Stimulated activated naive CD4-positive, alpha-beta T cell treated with Interleukin-2 at 50 U/mL for 16 hours (primary cell): ENCODE measurements around the gene DCAF5.
"Not testable (repeated sequence)": the region's sequence is repeated elsewhere in the genome, so short reads cannot be mapped to it uniquely, and the experiment has no call there.

Source experiments
- DNase-seq: peaks from one replicate; lab custom pipeline; 2025; lab: John Stamatoyannopoulos, UW

DCAF5 gene

DNA sequence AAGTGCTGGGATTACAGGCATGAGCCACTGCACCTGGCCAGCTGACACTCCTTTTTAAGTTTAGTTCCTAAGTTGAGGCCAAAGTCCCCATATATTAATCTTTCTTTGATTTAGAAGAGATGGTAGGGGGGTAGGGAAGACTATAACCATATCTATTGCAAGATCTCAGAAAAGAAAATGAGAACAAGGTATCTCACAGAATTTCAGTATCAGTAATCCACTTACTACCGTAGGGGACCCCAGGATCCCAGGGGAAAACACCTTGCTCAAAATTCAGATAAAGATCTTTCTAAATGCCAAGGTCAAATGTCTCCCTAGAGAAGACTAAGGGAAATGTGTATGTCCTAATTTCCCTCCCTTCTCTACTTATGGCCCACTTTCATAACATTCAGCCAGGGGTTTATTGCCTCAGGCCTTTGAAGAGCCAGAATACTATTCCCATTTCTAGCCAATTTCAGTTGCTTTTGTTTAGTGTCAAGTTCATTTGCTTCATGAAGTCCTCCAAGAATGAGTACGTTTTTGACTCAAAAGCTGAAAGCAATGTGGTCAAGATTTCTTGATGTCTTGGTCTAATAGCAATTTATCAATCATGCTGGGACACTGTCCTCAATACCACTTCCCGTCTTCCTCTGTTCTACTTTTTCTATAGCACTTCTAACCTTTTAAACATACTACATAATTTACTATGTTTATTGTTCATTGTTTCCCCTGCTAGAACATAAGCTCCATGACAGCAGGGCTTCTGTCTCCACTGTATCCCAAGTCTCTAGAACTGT lies 86.3 kb downstream of the DCAF5 start:
- no peak for DNase-seq

DNA sequence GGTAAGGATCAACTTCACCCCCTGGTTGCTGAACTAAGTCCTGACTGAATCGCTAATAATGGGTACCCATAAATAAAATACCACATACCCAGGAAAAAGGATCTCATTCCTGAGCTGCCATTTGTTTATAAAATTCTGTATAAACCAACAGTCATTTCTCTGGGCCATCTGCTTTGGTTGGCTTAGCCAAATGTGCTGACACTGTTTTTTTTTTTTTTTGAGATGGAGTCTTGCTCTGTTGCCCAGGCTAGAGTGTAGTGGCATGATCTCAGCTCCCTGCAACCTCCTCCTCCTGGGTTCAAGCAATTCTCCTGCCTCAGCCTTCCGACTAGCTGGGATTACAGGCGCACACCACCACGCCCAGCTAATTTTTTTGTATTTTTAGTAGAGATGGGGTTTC lies 87.0 kb downstream of the DCAF5 start:
- not testable (repeated sequence) for DNase-seq

DNA sequence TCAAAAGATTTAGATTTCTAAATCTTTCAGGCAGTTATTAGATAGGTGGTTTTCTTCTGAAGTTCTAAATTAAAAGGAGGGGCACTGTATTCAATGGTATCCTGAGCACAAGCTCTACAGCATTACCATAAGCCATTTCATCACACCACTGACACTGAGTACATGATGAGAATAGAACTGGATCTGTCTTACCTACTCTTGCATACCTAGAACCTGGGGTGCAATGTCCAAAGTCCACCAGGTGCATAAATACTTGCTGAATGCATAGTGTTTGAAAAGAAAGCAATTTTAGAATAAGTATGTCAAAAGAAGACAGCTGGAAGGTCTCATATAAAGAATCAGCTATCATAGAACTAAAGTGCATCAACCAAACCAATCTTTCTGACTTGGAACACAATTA lies 88.3 kb downstream of the DCAF5 start:
- DNase-seq: no peak

DNA sequence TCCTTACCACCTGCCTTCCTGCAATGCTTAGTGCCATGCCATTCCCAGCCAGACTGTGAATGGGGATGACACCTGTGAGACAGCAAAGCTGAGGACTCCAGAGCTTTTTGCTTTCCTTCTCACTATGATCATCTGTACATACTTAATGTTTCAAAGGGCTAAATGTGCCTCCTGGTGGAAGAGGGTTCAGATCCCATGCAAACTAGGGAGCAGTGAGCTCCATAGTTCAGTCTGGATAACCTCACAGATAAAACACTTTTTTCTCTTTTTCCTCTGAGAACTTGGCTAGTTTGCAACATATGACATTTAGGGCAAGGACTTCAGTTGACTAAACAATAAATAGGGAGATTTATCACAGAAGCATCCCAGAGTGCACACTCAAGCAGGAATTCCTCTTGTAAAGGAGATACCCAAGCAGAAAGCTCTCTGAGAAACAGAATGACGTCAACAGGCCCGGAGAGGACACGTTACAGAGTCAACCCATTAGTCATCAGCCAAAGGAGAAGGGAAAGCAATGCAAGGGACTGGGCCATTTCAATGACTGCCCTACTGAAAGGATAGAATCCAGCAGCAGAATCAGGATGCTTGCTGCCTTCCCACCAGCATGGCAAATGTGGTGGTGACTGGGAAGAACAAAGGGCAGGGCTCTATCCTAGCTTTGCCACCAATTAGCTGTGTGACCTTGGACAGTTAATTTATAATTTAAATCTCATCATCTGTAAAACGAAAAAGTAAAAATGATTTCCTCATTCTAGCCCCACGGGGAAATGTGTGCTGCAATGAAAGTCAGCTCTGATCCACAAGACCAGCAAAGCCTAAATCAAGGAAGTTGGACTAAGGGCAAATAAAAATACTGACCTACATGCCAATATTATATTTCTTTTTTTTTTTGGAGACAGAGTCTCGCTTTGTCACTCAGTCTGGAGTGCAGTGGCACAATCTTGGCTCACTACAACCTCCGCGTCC lies 93.0 kb downstream of the DCAF5 start:
- DNase-seq: no peak

DNA sequence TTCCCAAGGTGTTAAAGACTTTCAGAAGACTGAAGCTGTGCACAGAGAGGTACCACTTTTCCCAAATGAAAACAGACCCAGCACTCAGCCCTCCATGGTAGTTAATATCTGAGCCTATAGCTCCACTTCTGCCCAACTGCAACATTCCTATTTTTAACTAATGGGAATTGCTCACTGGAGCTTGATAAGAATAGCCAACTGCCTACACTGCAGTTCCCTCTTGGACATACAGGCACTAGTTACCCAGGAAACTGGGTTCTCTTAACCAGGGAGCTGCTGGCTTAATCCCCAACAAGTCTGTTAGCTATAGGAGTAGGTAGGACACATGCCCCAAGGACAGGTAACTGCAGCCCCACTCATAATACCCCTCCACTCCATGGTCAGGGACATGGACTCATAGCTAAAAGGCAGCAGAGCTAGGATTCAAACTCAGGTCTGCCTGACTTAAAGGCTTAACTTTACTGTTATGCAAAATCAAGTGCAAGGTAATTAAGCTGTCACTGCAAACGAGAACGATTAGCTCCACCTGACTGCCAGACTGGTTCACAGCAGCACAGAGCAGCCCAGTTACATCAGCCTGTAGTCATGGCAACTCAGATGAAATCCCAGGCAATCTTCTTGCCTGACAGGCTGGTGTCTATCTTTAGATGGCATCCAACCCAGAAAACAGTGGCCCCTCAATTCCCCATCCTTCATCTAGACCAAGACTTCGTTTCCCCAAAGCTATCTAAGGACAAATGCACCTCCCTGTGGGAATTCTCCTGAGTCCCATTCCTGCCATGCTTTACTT lies 96.7 kb downstream of the DCAF5 start:
- DNase-seq: no peak

DNA sequence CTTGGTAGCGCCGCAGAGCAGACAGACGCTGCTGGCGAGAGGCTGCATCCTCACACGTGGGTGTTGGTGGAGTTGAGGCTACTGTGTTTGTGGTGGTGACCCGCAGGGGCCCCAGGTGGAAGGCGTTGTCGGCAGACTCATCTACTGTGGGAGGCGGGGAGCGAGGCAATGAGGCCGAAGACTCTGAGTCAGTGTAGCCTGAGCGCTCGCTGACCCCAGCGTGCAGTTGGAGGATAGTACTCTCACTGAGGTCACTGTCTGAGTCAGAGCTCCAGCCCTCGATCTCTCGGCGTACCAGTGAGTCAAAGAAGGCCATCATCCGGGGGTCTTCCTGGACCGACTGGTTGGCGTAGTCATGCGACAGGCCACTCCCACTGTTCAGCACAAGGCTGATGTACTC lies 97.8 kb downstream of the DCAF5 start:
- DNase-seq: no peak

DNA sequence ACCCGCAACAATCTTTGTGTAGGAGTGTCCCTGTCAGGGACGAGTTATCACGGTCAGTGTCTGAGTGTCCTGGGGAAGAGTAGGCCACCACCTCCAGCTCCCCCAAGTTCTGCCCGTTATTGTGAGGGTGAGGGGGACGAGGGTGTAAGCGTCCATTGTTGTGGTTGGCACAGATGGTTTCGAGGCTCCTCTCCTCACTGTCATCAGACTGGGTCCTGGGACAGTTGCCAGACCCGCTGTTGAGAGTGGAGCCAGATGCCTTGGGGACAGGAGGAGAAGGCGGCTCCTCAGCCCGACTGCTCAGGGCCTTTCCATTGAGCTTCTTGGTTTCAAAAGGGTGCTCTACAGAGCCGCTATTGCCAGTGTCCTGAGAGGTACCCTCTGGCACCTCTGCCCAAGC lies 98.9 kb downstream of the DCAF5 start:
- no peak for DNase-seq

DNA sequence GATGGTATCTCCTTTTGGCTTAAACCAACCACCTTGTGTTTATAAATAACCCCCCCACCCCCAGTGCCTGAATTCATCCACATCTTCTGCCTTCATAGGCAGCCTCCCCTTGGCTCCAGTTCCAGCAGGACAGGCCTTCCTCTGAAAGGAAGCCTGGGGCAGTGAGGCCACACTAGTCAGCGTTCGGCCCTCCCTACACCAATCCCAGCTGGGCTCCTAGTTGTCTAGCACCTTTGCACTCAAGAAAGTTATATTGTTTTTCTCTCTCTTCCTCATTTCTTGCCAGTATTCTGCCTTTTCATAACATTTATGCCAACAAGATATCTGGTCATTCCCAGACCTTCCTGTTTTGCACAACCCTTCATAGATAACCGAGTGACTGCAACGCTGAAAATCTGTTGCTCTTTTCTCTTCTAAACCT lies 100.7 kb downstream of the DCAF5 start:
- no peak for DNase-seq

DNA sequence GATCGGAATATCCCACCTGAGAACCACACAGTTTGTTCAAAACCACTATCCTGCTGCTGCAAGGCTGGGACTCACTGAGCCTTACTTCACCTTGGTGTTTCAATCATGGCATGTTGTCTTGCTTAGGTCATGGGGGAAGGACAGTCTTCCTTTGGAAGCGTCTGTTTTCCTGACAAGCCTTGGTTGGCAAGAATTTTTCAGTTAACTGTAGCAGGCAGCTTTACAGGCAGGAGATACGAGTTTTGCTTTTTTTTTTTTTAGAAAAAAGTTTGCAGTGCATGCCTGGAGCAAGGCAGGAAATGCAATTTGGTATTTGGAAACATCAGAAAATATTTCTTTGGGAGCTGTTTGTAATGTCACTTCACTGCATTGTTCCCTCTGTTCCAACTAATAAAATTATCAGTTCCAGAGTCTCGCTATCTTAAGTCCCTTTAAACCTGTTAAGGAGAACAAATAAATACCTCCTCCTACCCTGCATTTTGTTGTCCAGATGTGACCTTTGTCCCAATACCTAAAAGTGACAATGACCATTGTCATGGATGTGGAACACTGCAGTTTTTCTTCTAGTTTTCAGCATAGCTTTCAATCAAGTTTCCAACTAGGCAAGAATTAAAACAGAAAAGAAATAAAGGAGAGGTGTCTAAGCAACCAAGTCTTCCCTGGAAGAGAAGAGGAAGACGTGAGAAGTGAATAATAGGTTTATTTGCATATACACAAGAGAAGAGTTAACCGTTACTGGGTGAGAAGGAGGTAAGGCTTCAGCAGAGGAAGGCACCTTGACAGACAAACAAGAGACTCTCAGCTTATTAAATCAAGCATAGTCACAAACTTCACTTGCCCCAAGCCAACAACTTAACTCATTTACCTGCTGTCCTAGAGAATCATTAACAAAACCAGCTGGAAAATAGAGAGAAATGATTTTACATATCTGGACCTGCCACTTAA lies 102.4 kb downstream of the DCAF5 start:
- no peak for DNase-seq

DNA sequence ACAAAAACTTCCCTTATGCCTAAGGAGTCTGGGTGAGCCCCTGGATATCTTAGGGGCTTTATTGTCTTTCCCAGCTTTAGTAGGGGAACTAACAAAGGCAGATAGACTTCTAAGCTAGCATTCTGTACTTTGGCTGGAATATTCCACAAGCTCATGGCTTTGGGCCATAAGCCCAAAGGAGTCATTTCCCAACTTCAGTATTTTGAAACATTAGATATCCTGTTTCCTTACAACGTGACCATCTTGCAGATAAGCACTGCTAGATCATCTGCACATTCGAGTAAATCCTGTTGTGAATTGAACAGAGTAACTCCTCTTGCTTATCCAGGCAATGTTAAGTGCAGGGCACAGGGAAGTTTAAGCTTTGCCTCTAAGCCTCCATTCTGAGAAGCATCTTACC lies 103.2 kb downstream of the DCAF5 start:
- DNase-seq: no peak

DNA sequence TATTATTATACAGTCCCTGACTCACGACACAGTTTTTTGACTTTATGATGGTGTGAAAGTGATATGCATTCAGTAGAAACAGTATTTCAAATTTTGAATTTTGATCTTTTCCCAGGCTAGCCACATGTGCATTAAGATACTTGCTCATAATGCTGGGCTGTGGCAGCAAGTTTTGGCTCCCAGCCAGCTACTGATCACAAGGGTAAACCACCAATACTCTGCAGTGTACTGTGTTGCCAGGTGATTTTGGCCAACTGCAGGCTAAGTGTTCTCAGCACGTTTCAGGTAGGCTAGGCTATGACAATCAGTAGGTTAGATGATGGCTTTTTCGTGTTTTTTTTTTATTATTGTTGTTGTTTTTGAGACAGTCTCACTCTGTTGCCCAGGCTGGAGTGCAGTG lies 104.5 kb downstream of the DCAF5 start:
- DNase-seq: no peak

DNA sequence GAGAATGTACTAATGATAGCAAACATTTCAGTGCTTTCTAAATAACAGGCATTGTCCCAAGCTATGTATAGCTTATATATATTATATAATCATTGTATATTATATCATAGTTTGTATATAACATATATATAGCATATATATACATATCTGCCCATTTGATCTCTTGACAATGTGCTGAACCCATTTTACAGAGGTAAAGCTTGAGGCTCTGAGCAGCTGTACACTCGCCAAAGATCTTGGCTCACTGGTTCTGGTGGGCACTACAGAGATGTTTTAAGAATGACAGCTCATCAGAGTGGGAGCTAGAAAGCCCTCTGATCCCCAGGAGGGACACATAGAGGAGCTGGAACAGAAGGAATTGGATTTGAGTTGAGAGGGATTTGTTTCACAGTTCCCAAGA lies 105.7 kb downstream of the DCAF5 start:
- no peak for DNase-seq

DNA sequence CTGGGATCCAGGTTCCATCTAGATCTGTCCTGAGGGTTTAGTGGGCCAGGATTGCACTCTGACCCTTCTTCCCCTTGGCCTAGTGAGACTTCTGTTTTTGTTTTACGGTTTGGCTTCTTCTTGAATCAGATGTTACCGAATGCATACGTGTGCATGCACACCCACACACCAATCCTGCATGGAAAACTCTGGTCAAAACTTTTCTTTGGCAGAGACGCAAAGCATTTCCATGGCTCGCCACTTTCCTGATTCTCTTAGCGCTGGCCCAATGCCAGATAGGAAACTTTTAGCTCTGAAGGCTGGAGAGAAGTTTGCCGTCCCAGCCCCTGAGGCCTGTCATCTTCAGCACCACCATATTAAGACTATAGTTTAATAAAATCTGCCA lies 106.5 kb downstream of the DCAF5 start:
- DNase-seq: no peak

DNA sequence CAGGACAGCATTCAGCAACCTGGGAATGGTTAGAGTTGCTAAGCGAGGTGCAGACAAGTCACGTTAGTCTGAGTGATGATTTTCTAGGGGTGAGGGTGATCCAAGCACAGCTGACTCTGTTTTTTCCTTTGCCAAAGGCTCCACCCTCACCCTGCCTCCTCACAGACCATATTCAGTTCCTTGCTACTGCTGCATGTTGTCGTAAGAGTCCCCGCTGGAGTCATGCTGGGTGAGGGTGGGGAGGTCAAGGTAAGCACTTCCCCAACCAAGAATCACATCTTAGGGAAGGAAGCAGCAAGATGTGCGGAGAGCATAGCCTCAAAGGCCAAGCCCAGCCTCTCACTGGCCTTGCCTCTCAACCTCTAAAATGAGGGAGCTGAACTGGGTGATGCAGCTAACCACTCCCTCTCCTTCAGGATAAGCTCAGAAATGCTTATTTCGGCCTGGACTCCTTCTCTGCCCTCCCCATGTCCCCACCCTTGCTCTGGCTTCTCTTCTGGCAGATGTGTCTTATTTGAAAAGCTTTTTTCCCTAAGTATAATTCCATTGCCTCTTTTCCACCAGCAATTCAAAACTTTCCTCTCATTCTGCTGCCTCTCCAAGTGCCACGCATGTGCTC lies 107.0 kb downstream of the DCAF5 start:
- no peak for DNase-seq

DNA sequence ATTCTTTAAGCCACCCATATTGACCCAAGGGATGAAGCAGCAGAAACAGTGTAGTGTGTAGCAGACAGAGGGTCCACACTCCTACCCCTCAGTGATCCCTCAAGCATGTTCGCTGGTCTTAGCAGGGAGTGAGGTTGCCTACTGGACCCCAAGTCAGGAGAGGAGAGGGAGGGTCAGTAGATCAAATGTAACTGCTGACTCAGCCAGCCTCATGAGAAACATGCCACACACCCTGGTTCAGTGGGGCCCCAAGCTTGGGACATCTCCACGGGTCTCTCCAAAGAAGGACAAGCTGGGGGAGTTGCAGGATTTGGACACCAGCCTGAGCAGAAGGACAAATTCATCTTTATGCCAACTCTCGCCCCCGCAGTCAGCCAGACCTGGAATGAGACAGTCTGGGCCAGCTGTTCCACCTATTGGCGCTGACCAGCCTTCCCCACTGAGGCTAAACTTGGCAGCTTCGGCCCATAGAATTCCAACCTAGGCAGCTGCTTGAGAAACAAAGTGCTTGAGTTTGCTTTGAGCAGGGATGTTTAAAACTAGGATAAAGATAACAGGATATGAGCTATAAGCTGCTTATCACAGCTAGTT lies 107.9 kb downstream of the DCAF5 start:
- DNase-seq: no peak

DNA sequence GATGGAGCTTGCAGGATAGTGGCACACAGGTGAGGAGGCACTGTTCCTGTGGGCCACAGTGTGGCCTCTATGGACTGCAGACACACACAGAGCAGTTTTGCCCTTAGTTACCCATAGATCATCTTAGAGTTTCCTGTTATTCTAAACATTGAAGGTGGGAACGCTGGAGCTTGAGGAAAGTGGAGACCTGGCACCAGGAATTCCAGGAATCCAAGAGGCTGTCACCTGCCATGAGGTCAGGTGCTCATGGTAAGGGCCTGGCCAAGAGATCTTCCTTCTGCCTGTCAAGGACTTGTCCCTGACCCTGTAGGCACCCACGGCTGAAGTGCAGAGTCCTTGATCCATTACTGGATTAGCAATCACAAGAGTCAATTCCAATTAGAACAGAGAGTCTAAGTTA lies 108.6 kb downstream of the DCAF5 start:
- DNase-seq: no peak

DNA sequence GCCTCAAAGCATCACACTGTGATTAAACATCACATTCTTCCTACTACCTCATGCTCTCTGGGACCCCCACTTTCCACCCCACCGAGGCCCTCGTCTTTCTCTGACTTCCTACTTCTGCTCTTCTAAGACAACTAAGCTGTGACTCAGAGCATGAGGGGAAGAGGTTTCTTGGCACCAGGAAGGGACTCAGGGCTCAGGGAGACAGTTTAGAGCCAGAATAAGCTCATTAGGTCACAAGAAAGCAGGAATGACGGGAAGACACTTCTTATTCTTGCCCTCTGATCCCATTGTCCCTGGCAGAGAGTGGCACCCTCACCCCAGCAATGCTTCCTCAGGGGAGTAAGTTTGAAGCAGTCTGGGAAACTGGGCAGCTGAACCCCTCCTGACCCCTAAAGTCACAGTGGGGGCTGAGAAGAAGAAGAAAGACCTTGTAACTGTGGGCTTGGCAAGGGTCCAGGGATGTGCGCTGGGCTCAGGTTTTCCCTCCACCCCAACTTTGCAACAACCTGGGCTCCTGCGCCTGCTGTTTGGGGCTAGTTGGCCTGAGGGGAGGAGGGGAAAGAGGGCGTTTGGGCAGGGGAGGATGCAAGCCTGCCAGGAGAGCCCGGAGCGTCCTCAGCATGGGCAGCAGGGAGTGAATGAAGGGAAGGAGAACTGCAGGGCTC lies 109.2 kb downstream of the DCAF5 start:
- no peak for DNase-seq

DNA sequence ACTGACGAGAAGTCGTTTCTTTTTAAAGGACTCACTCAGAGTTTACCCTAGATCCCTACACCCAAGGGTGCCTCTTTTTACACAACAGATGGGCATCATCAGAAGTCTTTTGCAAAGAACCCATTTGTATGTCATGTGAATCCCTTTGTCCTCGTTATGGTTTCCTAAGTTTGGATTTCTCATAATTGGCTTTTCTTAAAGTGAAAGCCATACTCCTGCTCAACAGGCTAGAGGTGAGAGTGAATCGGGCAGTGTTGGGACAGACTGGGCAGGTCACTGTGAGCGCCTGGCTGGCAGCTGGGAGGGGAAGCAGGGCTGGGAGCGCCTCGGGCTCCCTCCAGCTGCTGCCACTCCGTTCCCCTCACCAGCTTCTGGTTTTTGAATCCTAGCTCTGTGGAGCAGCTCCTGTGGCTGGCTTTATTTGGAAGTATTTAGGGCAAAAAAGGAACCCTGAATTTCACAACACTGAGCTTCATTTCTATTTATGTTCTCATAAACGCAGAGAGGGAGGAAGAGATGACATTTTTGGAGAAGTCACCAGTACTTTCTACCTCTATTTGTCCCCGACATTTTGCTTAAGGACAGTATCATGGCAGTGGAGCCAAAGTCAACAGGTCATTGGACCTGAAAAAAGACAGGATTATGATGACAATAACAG lies 110.0 kb downstream of the DCAF5 start:
- no peak for DNase-seq

DNA sequence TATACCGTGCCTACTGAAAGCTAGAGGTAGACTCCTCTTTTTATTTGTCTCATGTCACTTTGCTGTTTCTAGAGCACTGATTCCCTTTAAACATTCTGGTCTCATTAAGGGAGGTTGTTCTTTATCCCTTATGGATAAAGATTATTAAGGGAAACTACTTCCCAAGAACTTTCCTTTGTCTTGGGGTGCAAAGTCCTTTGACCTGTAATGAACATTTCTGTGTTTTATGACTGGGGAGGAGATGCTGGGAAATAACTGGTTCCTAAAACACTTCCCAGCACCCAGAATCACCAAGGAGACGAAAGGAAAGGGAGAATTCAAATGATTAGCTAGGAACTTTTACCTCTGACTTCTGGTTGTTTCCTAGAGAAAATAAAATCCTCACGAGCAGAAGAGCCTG lies 110.6 kb downstream of the DCAF5 start:
- no peak for DNase-seq
